Occipital lobe (tissue), 2 donors: ENCODE data around the gene CLDN10. TPM values are rescaled to one million over a fixed set of nuclear protein-coding genes. Genes with fewer than 3 reads are reported as not detected.
"Not testable (repeated sequence)": the region's sequence is repeated elsewhere in the genome, so short reads cannot be mapped to it uniquely, and the experiment has no call there.

ENCODE experiments used
- DNase-seq: peaks from one replicate; lab custom pipeline; 2025; lab: John Stamatoyannopoulos, UW
- total RNA-seq: library from RNA; depleted of rRNA; stranded (reverse); fragments of >200 nt; gene quantifications from one replicate; pipeline ENCODE4 v1.2.3, GENCODE V29; 2014

Gene CLDN10
- total RNA-seq, 1 donor from 2014 or later, result 2.3 TPM

- no peak for DNase-seq
Observed at GRCh38 chr13:95541308-95541707, 11.2 kb upstream of the CLDN10 start.

GRCh38 chr13:95541911-95542474 lies 10.5 kb upstream of the CLDN10 start:
- DNase-seq, result no peak

- no peak for DNase-seq
Observed at GRCh38 chr13:95544293-95544692, 8.2 kb upstream of the CLDN10 start.

GRCh38 chr13:95546919-95547318 lies 5.6 kb upstream of the CLDN10 start:
- no peak for DNase-seq

- no peak for DNase-seq
Observed at GRCh38 chr13:95547531-95548167, 4.9 kb upstream of the CLDN10 start.

- DNase-seq, result no peak
Observed at GRCh38 chr13:95552208-95552538, 347 bp upstream of the CLDN10 start.

- no peak for DNase-seq
Observed at GRCh38 chr13:95553581-95554385, 1.3 kb downstream of the CLDN10 start.

GRCh38 chr13:95557013-95557412 lies 4.5 kb downstream of the CLDN10 start:
- DNase-seq, result no peak

- DNase-seq, result no peak
Observed at GRCh38 chr13:95559100-95559499, 6.6 kb downstream of the CLDN10 start.

GRCh38 chr13:95560387-95560786 lies 7.9 kb downstream of the CLDN10 start:
- DNase-seq, result no peak

GRCh38 chr13:95564091-95564490 lies 11.6 kb downstream of the CLDN10 start:
- DNase-seq, result no peak

GRCh38 chr13:95564733-95565291 lies 12.3 kb downstream of the CLDN10 start:
- DNase-seq, result no peak

- not testable (repeated sequence) for DNase-seq
Observed at GRCh38 chr13:95565758-95566157, 13.2 kb downstream of the CLDN10 start.

- DNase-seq, result no peak
Observed at GRCh38 chr13:95568131-95568530, 15.6 kb downstream of the CLDN10 start.

- DNase-seq, result no peak
Observed at GRCh38 chr13:95570016-95570415, 17.5 kb downstream of the CLDN10 start.

GRCh38 chr13:95571941-95572340 lies 19.4 kb downstream of the CLDN10 start:
- DNase-seq, result no peak

GRCh38 chr13:95573221-95573620 lies 20.7 kb downstream of the CLDN10 start:
- no peak for DNase-seq

- DNase-seq, result no peak
Observed at GRCh38 chr13:95579303-95579702, 26.8 kb downstream of the CLDN10 start.

GRCh38 chr13:95585867-95586266 lies 33.3 kb downstream of the CLDN10 start:
- DNase-seq, result no peak

GRCh38 chr13:95588134-95588533 lies 35.6 kb downstream of the CLDN10 start:
- no peak for DNase-seq

- DNase-seq, result no peak
Observed at GRCh38 chr13:95588721-95589120, 36.2 kb downstream of the CLDN10 start.

- DNase-seq, result no peak
Observed at GRCh38 chr13:95593462-95593861, 40.9 kb downstream of the CLDN10 start.

- no peak for DNase-seq
Observed at GRCh38 chr13:95596701-95597100, 44.2 kb downstream of the CLDN10 start.
